Nucleus accumbens (tissue), 56 donors: ENCODE data around the gene WDR45.
A peak's percentile ranks its signal among the peaks of the same experiment; 100 is the strongest.

ENCODE experiments used
- DNase-seq, 56 donors: peaks; one replicate each; lab custom pipeline; 2025; lab: John Stamatoyannopoulos, UW

WDR45 gene

DNA sequence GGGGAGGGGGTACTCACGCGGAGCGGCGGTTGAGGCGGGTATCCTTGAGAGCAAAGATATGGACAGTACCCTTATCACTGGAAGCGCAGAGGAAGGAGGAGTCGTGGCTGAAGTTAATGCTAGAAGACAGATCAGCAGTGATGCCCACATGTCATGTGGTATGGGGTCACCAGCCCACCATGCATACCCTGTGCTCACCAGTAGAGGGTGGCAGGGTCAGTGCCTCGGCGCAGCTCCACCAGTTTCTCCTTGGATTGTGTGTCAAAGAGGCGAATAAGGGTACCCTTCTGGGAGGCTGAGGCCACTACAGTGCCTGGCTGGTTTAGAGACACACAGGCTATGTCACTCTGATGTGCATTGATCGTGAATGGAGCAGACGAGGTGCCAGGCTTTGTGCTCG, 4.3 kb downstream of the WDR45 start:
- DNase-seq: no peak

DNA sequence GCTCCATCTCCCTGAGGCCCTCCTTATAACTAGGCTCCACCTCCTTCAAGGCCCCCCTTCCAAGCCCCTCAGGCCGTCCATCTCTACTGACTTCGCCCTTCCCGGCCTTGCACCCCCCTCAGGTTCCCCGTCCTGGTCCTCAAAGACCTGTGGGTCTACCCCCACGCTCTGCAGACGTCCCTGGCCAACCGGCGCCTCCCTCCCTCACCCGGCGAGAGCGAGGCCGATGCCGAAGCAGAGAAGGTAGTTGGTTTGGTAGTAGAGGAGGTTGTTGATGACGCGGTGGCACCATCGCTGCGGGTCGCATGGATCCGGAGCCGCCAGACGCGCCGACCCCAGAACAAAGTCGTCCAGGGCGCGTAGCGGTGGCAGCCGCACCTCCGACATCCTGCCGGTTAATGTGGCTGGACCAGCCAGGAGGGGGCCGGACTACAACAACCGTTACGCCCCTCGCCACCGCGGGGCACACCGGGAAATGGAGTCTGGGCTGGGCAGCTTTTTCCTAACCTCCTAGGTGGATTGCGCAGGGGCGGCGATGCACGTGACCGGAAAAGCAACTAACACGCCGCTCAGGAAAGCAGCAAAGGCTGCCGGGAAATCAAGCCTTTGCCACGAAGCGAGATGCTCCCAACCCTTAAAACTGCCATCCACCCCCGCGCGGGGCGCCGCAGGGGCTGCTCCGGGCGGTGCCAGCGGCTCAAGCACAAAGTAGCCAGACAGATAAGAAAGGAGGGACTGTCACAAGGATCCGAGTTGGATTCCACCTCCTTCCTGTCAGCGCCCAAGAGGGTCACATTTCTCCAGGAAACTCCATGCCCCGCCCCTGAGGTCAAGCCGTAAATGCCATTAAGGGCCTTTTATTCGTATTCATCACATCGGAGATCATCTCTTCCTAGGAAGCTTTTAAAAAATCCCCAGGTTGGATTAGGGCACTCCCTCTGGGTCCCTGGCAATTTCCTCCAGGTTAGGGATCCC, 5.8 kb downstream of the WDR45 start, which contains the start of gene PRAF2:
Gene PRAF2, minus strand, starts transcription at position 402 of the 975 bp plus-strand sequence. Its CDS starts 15 bp downstream, at position 387.
- peak; percentile 7 to 97 (median 88) for DNase-seq

DNA sequence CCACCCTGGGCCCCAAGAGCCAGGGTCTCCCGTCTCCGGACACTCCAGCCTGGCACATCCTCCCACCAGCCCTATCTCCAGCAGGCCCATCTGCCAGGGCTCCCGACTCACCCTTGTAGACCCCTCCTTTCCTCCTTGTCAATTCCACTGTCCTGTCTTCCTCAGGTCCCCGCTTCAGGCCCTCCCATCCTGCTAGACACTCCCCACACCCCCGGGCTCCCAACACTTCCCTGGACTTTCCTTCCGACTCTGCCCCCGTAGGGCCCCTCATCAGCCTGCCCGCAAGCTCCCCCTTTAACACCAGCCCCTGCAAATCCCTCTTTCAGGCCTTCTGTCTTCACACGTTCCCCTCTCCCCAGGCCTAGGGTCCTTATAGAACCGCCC, 7.0 kb downstream of the WDR45 start:
- no peak for DNase-seq

DNA sequence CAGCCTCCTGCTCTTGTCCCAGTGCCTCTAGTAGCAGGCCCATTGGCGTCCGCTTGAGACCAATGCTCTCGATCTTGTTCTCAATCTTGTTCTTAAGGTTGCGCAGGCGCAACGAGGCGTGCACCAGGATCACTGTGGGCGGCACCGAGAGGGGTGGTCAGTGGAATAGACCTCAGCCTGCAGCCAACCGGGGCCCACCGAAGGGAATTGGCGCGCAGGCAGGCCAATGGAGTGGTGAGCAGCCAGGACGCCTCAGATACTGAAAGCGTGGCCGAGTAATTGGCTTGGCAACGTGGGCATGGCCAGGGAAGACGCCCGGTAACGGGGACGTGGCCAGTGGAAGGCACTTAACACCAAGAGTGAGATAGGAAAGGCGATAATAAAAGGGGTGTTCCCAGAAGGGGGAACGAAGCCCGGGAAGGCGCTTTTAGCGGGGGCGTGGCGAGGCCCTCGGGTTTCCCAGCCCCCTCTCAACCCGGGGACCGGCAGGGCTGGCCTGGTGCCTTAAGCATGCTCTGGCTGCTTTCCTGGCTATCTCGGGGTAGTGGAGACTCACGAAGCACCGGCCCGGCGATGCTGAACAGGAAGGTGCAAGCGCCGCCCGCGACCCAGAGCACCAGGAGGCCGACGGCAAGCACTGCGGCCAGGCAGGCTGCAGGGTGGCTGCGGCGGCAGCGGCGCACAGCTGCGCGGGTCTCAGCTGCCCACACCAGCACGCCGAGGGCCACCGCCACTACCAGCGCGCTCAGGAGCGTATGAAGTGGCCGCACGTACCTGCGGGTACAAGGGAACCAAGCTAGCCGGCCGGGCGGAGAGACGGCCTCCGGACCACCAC, 7.6 kb downstream of the WDR45 start:
- peak in 38 of 56 donors; percentile 1 to 69 (median 26) for DNase-seq

- no peak for DNase-seq
These were observed 8.7 kb downstream of the WDR45 start for GRCh38 chrX:49070988-49071387.

- DNase-seq: no peak
These were observed 10.6 kb downstream of the WDR45 start for GRCh38 chrX:49069038-49069437.

- DNase-seq: no peak
These were observed 12.2 kb downstream of the WDR45 start for GRCh38 chrX:49067285-49068120.

GRCh38 chrX:49066690-49067089, 13.0 kb downstream of the WDR45 start:
- no peak for DNase-seq

DNA sequence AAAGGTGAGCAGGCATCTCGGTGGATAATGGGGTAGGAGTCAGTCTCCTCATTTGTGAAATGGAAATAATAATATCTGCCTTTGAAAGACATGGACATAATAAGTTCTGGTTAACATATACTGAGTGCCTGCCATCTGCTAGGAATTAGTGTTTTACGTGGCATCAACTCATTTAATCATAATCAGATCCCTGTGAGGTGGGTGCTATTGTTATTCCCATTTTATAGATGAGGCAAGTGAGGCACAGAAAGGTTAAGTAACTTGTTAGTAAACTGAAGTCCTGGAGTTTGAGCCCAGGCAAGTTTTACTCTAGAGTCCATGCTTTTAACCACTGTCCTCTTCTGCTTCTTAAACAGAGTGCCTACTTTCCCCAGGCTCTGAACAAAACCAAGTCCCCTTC, 13.4 kb downstream of the WDR45 start:
- no peak for DNase-seq

- no peak for DNase-seq
These were observed 15.0 kb downstream of the WDR45 start for GRCh38 chrX:49064735-49065134.

DNA sequence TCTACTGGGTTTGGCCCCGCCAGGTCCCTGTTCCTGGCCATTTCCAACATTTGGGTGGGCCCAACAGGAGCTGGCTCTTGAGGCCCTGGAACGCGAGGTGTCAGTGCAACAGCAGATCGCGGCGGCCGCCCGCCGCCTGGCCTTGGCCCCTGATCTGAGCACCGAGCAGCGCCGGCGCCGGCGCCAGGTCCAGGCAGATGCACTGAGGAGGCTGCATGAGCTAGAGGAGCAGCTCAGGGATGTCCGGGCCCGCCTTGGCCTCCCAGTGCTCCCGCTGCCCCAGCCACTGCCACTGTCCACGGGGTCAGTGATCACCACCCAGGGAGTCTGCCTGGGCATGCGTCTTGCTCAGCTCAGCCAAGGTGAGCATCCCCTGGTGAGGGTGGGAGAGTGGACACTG, 15.4 kb downstream of the WDR45 start:
- DNase-seq: no peak

DNA sequence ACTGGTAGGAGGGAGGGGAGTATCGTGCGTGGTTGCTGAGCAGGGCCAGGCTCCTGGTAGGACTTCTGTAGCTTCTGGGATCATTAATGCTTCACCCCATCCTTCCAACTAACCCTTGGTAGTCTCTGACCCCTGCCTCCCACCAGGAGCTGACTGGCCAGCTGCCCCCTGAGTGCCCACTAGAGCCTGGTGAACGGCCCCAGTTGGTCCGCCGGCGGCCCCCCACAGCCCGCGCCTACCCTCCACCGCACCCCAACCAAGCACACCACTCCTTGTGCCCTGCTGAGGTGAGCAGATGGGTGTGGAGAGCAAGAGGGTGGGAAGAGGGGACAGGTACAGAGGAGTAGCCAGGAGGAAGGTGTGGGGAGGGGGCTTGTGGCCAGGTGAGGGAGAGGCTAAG, 16.0 kb downstream of the WDR45 start:
- DNase-seq: no peak

DNA sequence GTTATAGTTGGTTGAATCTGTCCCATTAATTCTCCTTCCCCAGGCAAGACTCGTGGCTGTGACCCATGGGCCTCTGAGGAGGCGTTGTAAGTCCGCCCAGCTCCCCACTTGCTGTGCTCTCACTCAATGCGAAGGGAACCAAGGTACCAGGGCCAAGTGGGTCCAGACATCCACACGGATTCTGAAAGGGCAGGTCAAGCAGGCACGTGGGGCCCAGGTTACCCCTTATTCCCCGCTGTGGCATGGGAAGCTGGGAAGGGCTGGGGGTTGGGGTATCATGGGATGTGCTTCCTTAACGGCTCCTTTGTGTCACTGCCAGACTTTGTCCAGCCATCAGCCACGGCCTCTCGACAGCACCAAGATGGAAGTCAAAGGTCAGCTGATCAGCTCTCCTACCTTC, 17.8 kb downstream of the WDR45 start:
- no peak for DNase-seq

- DNase-seq: no peak
These were observed 18.2 kb downstream of the WDR45 start for GRCh38 chrX:49061490-49061889.

GRCh38 chrX:49060914-49061313, 18.8 kb downstream of the WDR45 start:
- no peak for DNase-seq

DNA sequence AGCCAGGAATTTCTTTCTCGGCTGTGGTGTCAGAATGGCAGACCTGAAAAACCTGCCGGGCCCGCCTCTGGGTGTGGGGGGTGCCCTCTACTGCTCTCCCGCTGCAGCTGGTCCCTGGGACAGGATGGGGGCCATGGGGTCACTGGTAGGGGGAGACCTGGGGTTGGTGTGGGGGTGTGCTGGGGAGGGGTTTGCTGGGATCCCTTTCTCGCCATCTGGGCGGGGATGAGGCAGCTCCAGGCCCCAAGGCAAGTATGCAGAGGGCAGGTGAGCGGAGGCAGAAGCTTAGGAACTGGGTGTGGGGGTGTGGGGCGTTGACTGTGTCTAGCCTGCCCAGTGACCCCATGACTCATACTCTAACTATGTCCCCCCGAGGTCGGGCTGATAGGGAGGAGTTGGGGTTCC, 20.0 kb downstream of the WDR45 start:
- no peak for DNase-seq

DNA sequence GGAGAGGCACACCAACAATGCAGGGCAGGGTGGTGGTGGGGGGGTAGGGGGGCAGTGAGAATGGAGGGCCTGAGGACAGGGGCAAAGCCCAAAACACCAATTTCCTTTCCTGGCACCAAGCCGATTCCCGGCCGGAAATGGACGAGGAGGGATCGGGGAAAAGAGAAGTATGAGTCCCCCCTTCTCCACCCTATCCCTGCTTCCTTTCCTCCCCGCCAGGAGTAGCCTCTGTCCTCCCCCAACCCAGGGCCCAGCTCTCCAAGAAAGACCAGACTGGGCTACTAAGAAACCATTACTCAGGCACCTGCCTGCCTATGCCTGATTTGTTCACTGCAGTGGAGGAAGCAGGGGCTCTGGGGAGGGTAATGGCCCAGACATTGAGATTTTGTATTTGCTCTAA, 20.5 kb downstream of the WDR45 start:
- no peak for DNase-seq

DNA sequence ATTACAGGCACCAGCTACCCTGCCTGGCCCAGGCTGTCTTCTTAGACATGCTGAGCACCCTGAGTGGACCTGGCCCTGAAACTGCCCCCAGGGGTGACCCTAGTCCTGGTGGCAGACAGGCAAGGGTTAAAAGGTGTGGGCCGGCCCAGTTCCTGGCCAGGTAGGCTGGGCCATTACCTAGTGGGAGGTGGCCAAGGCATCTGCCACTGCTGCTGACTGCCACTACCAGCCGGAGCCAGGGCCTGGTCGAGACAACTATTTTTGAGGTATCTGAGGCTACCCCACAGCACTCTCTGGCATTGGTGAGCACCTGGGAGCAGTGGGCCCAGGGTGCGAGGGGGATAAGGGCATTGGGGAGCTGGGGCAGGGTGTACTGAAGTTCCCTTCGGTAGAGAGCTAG, 20.9 kb downstream of the WDR45 start, which contains the start of gene CCDC120:
Gene CCDC120, plus strand, starts transcription at position 206 of the 400 bp plus-strand sequence. CDS start 3,043 bp downstream, outside the sequence.
- DNase-seq: no peak

DNA sequence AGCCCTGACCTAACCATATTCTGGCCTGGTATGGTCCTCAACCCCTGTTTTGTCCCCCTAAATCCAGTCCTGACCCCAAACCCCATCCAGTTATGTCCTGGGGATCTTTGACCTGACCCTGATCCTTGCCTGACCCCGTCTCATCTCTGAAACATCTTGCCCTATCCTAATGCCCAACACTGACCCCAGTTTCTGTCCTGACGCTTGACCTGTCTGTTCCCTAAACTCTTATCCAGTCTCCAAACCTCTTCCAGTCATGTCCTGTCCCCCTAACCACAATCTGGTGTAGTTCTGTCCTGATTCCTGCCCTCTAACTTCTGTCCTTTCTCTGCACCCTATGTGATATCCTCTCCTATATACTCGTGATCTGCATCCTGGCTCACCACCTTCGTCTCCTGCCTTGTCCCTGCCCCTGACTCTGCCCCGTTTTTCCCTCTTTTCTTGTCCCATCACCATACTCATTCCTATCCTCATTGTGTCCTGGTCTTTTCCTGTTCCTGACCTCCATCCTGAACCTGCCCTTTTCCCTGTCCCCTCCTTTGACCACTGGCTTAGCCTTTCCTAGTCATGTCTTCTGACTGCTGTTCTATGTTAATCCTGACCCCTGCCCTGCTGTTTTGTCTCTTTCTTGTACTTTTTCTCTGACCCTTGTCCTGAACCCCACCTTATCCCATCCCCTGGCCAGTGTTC, 25.5 kb downstream of the WDR45 start:
- no peak for DNase-seq
